ENCODE results near the gene NAPG.
"Not testable (repeated sequence)": the region's sequence is repeated elsewhere in the genome, so short reads cannot be mapped to it uniquely, and the experiment has no call there.

NAPG gene

DNA sequence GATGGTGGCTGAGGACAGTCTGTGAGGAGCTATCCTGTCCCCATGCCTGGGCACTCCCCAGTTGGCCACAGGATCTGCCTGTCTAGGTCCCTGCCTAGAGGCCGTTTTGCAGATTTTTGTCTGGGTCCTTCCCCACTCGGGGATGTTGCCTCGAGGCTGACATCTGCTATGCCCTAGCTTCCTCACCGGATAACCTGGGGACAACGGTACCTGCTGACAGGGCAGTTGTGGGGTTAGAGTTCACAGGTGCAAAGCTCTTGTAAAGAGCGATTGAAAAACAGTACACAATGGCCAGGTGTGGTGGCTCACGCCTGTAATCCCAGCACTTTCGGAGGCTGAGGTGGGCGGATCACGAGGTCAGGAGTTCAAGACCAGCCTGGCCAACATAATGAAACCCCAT, 30.4 kb downstream of the NAPG start:
- DNase-seq, result not testable (repeated sequence)

GRCh38 chr18:10557085-10557677, 31.4 kb downstream of the NAPG start:
- no peak for DNase-seq

- DNase-seq, result no peak
These were observed 32.6 kb downstream of the NAPG start for GRCh38 chr18:10558243-10558966.

- DNase-seq, result no peak
These were observed 33.1 kb downstream of the NAPG start for GRCh38 chr18:10558967-10559298.

GRCh38 chr18:10559553-10560451, 34.0 kb downstream of the NAPG start:
- no peak for DNase-seq

DNA sequence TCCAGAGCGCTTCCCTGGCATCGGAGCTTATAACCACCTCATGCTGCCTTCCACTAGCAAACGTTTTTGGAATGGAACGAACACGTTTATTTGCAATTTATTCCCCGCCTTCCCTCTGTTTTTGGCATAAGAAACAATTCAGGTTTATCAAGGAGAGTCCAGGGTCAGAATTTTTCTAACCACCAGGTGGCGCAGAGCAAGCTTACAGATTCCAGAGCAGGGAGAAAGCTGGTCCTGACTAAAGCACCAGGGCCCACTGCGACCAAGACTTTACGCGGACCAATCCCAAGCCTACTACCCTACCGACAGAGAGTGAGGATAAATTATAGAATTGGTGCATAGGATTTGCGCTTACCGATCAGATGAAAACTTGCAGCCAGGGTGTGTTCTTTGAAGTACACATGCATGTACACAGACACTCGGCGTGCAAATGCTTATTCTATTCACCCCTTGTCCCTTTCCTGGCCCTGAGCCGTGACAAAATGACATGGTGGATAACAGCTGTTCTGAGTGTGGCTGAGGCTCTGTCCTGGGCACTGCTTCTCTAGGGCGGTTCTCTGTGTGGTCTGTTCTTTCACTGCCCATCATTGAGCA, 34.7 kb downstream of the NAPG start:
- peak; percentile 68 for DNase-seq

GRCh38 chr18:10562773-10563160, 36.9 kb downstream of the NAPG start:
- DNase-seq, result no peak

- no peak for DNase-seq
These were observed 38.1 kb downstream of the NAPG start for GRCh38 chr18:10563886-10564285.

- DNase-seq, result no peak
These were observed 39.3 kb downstream of the NAPG start for GRCh38 chr18:10564975-10565773.

GRCh38 chr18:10565835-10566234, 40.0 kb downstream of the NAPG start:
- DNase-seq, result no peak

DNA sequence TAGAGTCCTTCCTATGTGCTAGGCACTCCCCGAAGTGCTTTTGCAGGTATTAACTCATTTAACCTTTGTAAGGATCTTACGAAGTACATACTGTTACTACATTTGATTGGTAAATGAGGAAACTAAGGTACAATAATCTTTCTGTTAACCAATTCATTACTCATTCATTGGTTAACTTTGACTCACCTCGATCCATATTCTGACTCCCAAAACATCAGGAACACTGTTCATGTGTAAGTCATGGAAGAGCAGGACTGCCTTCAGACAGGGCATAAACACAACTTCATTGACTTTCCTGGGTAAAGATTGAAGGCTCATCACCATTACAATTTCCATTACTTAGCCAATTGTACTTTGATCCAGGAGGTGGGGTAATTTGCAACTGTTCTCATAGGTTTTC, 40.6 kb downstream of the NAPG start:
- no peak for DNase-seq

- DNase-seq, result not testable (repeated sequence)
These were observed 44.1 kb downstream of the NAPG start for GRCh38 chr18:10569941-10570340.

GRCh38 chr18:10570622-10571021, 44.8 kb downstream of the NAPG start:
- no peak for DNase-seq

DNA sequence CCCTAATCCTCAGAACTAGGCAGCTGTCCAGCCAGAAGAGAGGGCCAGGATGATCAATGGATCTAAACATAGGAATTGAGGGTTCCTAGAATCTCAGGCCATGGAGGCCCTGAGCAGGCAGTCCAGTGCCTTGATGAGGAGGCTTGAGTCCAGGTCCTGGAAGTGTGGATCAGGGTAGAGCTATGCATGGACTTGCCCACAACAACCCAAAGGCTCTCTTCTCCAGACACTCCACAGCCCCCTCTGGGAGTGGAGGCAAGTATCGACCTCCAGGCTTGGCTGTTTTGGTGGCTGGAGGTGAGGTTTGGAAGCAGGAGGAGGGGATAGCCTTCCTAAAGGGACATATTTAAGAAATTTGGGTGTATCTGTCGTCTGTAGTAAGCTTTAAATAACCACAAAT, 45.7 kb downstream of the NAPG start:
- no peak for DNase-seq

DNA sequence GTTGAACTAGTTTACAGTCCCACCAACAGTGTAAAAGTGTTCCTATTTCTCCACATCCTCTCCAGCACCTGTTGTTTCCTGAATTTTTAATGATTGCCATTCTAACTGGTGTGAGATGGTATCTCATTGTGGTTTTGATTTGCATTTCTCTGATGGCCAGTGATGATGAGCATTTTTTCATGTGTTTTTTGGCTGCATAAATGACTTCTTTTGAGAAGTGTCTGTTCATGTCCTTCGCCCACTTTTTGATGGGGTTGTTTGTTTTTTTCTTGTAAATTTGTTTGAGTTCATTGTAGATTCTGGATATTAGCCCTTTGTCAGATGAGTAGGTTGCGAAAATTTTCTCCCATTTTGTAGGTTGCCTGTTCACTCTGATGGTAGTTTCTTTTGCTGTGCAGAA, 47.4 kb downstream of the NAPG start:
- not testable (repeated sequence) for DNase-seq

- not testable (repeated sequence) for DNase-seq
These were observed 48.6 kb downstream of the NAPG start for GRCh38 chr18:10574412-10574811.

DNA sequence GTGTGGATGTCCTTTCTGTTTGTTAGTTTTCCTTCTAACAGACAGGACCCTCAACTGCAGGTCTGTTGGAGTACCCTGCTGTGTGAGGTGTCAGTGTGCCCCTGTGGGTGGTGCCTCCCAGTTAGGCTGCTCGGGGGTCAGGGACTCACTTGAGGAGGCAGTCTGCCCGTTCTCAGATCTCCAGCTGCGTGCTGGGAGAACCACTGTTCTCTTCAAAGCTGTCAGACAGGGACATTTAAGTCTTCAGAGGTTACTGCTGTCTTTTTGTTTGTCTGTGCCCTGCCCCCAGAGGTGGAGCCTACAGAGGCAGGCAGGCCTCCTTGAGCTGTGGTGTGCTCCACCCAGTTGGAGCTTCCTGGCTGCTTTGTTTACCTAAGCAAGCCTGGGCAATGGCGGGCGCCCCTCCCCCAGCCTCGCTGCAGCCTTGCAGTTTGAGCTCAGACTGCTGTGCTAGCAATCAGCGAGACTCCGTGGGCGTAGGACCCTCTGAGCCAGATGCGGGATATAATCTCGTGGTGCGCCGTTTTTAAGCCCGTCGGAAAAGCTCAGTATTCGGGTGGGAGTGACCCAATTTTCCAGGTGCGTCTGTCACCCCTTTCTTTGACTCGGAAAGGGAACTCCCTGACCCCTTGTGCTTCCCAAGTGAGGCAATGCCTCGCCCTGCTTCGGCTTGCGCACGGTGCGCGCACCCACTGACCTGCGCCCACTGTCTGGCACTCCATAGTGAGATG, 52.2 kb downstream of the NAPG start:
- DNase-seq, result not testable (repeated sequence)

- DNase-seq, result not testable (repeated sequence)
These were observed 52.7 kb downstream of the NAPG start for GRCh38 chr18:10578573-10578899.

DNA sequence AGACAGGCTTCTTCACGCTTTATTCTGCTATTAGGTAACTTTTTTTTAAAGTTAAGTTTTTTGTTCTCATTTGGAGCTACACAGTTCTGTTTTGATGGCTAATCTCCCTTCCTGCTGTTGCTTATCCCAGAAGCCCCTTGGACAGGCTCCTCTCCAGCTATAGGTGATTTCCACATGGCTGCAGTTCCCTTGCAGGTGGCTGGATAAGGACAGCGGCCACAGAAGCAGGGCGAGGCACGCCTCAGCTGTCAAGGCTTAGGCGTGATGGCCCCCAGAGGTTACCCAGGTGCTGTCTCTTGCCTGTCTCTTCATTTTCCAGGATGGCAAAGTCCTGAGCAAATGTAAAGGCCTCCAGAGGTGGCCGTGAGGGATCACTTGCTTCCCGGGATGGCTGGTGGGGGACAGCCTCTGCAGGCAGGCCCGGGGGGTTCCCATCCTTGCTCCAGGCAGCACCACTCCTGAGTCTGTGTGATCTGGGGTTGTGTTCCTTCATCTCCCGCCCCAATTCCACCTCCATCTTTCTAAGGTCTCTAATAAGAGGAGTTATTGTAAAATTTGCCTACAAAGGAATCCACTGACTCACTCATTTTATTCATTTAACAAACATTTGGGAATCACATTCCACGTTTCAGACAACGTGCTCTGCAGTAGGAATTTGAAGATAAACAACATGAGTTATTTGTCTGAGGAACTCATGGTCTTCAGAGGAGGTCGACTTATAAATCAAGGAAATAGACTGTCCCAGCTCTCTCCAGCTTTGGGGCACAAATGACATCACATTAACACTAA, 53.4 kb downstream of the NAPG start:
- no peak for DNase-seq

DNA sequence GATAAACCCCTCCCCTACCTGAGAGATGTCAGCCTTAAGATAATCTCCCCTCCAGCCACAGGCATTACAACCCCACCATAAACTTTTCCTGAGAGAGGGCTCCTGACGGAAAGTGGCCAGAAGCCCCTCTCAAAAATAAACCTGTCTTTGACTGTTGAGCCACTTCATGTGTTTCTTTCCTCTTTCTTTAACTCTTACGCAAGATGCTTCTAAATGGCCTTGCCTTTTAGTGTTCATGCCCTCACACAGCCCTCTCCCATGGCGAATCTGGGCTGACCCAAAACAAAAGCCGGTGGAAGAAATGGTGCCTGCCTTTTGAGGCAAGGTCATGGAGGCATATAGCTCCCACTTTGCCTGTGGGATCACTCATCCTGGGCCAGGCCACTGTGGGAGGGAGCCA, 54.4 kb downstream of the NAPG start:
- DNase-seq, result no peak

GRCh38 chr18:10585260-10585659, 59.4 kb downstream of the NAPG start:
- DNase-seq, result no peak
